IMR-90 (cell line): ENCODE data around the gene MCF2L. TPM values are rescaled to one million over a fixed set of nuclear protein-coding genes. Genes with fewer than 3 reads are reported as not detected.

Source experiments
- ATAC-seq: fragments of 200-7000 bp; cut with Tn5 transposase; 2 replicates; pipeline ENCODE4 v1.9.1; 2020; ENCODE audit warnings: low read depth, mild to moderate bottlenecking, moderate library complexity
- BruUV-seq: library from RNA; stranded (reverse); fragments of 400-500 nt; replicated peaks from 2 replicates; lab custom pipeline; 2021; lab: Mats Ljungman, UMichigan
- CTCF ChIA-PET: fragments of 300-600 bp; formaldehyde crosslinking; extraction: SDS; loops from one replicate; lab custom pipeline; 2021; ENCODE audit warnings: antibody characterized with exemption; lab: Yijun Ruan, JAX
- POLR2A ChIA-PET: fragments of 300-600 bp; sonication (Branson Sonifier 250); formaldehyde crosslinking; loops from one replicate; lab custom pipeline; 2022; ENCODE audit warnings: antibody characterized with exemption; ENCODE audit not compliant: unreplicated experiment; lab: Charles Lee
- DNase-seq: peaks from one replicate; pipeline ENCODE4 v3.0.0; 2013
- H2AFZ ChIP-seq: replicated peaks from 2 replicates; pipeline ENCODE3; 2013; ENCODE audit warnings: low read length, mild to moderate bottlenecking; ENCODE audit not compliant: poor library complexity
- H2AK5ac ChIP-seq: 2 replicates; pipeline ENCODE4 v1.6.1; 2013; ENCODE audit warnings: low read depth, low read length, inconsistent platforms
- H2AK9ac ChIP-seq: replicated peaks from 2 replicates; pipeline ENCODE3; 2013; ENCODE audit warnings: mild to moderate bottlenecking, low read depth, low read length, moderate library complexity; ENCODE audit not compliant: poor library complexity
- H2BK120ac ChIP-seq: 2 replicates; pipeline ENCODE4 v1.6.1; 2013; ENCODE audit warnings: low read depth, low read length, inconsistent platforms
- H2BK15ac ChIP-seq: 3 replicates; pipeline ENCODE4 v1.6.1; 2013; ENCODE audit warnings: low read depth, low read length, inconsistent platforms
- H2BK20ac ChIP-seq: 2 replicates; pipeline ENCODE4 v1.6.1; 2013; ENCODE audit warnings: low read depth, mild to moderate bottlenecking, inconsistent platforms, low read length, moderate library complexity
- H2BK5ac ChIP-seq: 2 replicates; pipeline ENCODE4 v1.6.1; 2013; ENCODE audit warnings: mild to moderate bottlenecking, low read depth, low read length, inconsistent platforms; ENCODE audit not compliant: poor library complexity, severe bottlenecking
- H3K14ac ChIP-seq: replicated peaks from 2 replicates; pipeline ENCODE4 v1.6.1; 2013; ENCODE audit warnings: low read depth, low read length, inconsistent platforms
- H3K18ac ChIP-seq: 2 replicates; pipeline ENCODE4 v1.6.1; 2013; ENCODE audit warnings: low read depth, low read length, control low read depth
- H3K23ac ChIP-seq: 2 replicates; pipeline ENCODE4 v1.6.1; 2013; ENCODE audit warnings: low read depth, low read length, inconsistent platforms
- H3K27ac ChIP-seq: 2 replicates; pipeline ENCODE4 v1.5.1; 2013; ENCODE audit warnings: mild to moderate bottlenecking, control low read depth, low read length; ENCODE audit not compliant: insufficient read depth
- H3K27me3 ChIP-seq: 2 replicates; pipeline ENCODE4 v1.6.1; 2013; ENCODE audit warnings: low read length; ENCODE audit not compliant: control insufficient read depth, insufficient read depth
- H3K36me3 ChIP-seq: 2 replicates; pipeline ENCODE4 v1.6.1; 2013; ENCODE audit warnings: low read length, mixed read lengths; ENCODE audit not compliant: control insufficient read depth, insufficient read depth
- H3K4ac ChIP-seq: 2 replicates; pipeline ENCODE4 v1.6.1; 2013; ENCODE audit warnings: low read depth, low read length, inconsistent platforms
- H3K4me1 ChIP-seq: 2 replicates; pipeline ENCODE4 v1.6.1; 2013; ENCODE audit warnings: low read length, mixed read lengths; ENCODE audit not compliant: control insufficient read depth, insufficient read depth
- H3K4me2 ChIP-seq: 2 replicates; pipeline ENCODE4 v1.6.1; 2013; ENCODE audit warnings: low read depth, mild to moderate bottlenecking, control low read depth, low read length, moderate library complexity
- H3K4me3 ChIP-seq: 2 replicates; pipeline ENCODE4 v1.5.1; 2013; ENCODE audit warnings: low read depth, mild to moderate bottlenecking, control low read depth, low read length, moderate library complexity; ENCODE audit not compliant: insufficient read depth
- H3K56ac ChIP-seq: 2 replicates; pipeline ENCODE4 v1.6.1; 2013; ENCODE audit warnings: low read length, inconsistent platforms; ENCODE audit not compliant: insufficient read depth; ENCODE audit errors: extremely low read depth
- H3K79me1 ChIP-seq, 2 experiments: 2 replicates each; pipeline ENCODE4 v1.6.1; 2013; ENCODE audit warnings: low read length in 2 of 2, inconsistent platforms in 1 of 2, low read depth in 1 of 2
- H3K9ac ChIP-seq: 2 replicates; pipeline ENCODE4 v1.6.1; 2013; ENCODE audit warnings: low read depth, low read length, control low read depth
- H3K9me1 ChIP-seq: 2 replicates; pipeline ENCODE4 v1.6.1; 2013; ENCODE audit warnings: low read length, inconsistent platforms; ENCODE audit not compliant: insufficient read depth
- H3K9me3 ChIP-seq: 2 replicates; pipeline ENCODE4 v1.6.1; 2013; ENCODE audit warnings: low read length; ENCODE audit not compliant: control insufficient read depth, insufficient read depth
- H4K20me1 ChIP-seq: 2 replicates; pipeline ENCODE4 v1.6.1; 2013; ENCODE audit warnings: low read length, inconsistent platforms; ENCODE audit not compliant: insufficient read depth
- H4K5ac ChIP-seq: 2 replicates; pipeline ENCODE4 v1.6.1; 2013; ENCODE audit warnings: mild to moderate bottlenecking, low read depth, low read length, control low read depth
- H4K8ac ChIP-seq, 2 experiments: 2 replicates each; pipeline ENCODE4 v1.6.1; 2013; ENCODE audit warnings: low read depth in 2 of 2, low read length in 2 of 2, control low read depth in 1 of 2, inconsistent platforms in 1 of 2
- H4K91ac ChIP-seq: 2 replicates; pipeline ENCODE4 v1.6.1; 2013; ENCODE audit warnings: low read depth, low read length, inconsistent platforms; ENCODE audit not compliant: insufficient read depth
- BHLHE40 ChIP-seq: fragments of 150-350 bp; IDR thresholded peaks from 2 replicates; pipeline ENCODE4 v1.6.1; 2016; ENCODE audit warnings: mild to moderate bottlenecking, low read depth, low read length
- CEBPB ChIP-seq: IDR thresholded peaks from 2 replicates; pipeline ENCODE4 v1.6.1; 2012; ENCODE audit warnings: low read depth, low read length, improper control_type of control experiment
- CHD1 ChIP-seq: IDR thresholded peaks from 2 replicates; pipeline ENCODE4 v1.6.1; 2012; ENCODE audit warnings: low read depth, low read length, improper control_type of control experiment
- CTCF ChIP-seq: conservative IDR thresholded peaks from 2 replicates; pipeline ENCODE4 v1.5.1; 2012; ENCODE audit warnings: mild to moderate bottlenecking, low read depth, low read length, improper control_type of control experiment
- ELK1 ChIP-seq: fragments of 150-350 bp; IDR thresholded peaks from 2 replicates; pipeline ENCODE4 v1.6.1; 2016; ENCODE audit warnings: low read depth, mild to moderate bottlenecking, low read length, moderate library complexity, borderline replicate concordance
- FOS ChIP-seq: fragments of 150-350 bp; IDR thresholded peaks from 2 replicates; pipeline ENCODE4 v1.6.1; 2016; ENCODE audit warnings: low read depth, low read length
- MAFK ChIP-seq: IDR thresholded peaks from 2 replicates; pipeline ENCODE4 v1.6.1; 2012; ENCODE audit warnings: low read depth, low read length, improper control_type of control experiment
- MAZ ChIP-seq: IDR thresholded peaks from 2 replicates; pipeline ENCODE4 v1.6.1; 2012; ENCODE audit warnings: low read depth, mild to moderate bottlenecking, low read length, improper control_type of control experiment, moderate library complexity, borderline replicate concordance
- MXI1 ChIP-seq: IDR thresholded peaks from 2 replicates; pipeline ENCODE4 v1.6.1; 2012; ENCODE audit warnings: low read depth, mild to moderate bottlenecking, low read length, moderate library complexity, borderline replicate concordance
- NFE2L2 ChIP-seq: fragments of 150-350 bp; IDR thresholded peaks from 2 replicates; pipeline ENCODE4 v1.6.1; 2016; ENCODE audit warnings: low read depth, mild to moderate bottlenecking, low read length
- POLR2A ChIP-seq: IDR thresholded peaks from 2 replicates; pipeline ENCODE4 v1.6.1; 2012; ENCODE audit warnings: mild to moderate bottlenecking, low read depth, low read length
- RAD21 ChIP-seq: IDR thresholded peaks from 2 replicates; pipeline ENCODE4 v1.6.1; 2012; ENCODE audit warnings: low read length, improper control_type of control experiment
- RCOR1 ChIP-seq: IDR thresholded peaks from 2 replicates; pipeline ENCODE4 v1.6.1; 2012; ENCODE audit warnings: mild to moderate bottlenecking, low read length, improper control_type of control experiment; ENCODE audit not compliant: insufficient replicate concordance
- RFX5 ChIP-seq: IDR thresholded peaks from 2 replicates; pipeline ENCODE4 v1.8.0; 2012; ENCODE audit warnings: low read depth, mild to moderate bottlenecking, low read length, moderate library complexity
- SMC3 ChIP-seq: fragments of 150-350 bp; IDR thresholded peaks from 2 replicates; pipeline ENCODE4 v1.6.1; 2016; ENCODE audit warnings: low read depth, mild to moderate bottlenecking, antibody characterized with exemption, low read length, moderate library complexity
- USF2 ChIP-seq: fragments of 150-350 bp; IDR thresholded peaks from 2 replicates; pipeline ENCODE4 v1.6.1; 2017; ENCODE audit warnings: mild to moderate bottlenecking, antibody characterized with exemption, low read length, low read depth
- WGBS, 2 experiments: methylation state at CpG; one replicate each; pipeline versions ENCODE4 v1.1.5 to v1.1.7; 2013; ENCODE audit warnings: missing lambda C conversion rate in 2 of 2; ENCODE audit not compliant: insufficient read length in 1 of 2; ENCODE audit errors: extremely low coverage in 2 of 2; 5-methylcytosine and 5-hydroxymethylcytosine counted together
- dilution Hi-C: fragments of 300-500 bp; cut with HindIII; formaldehyde crosslinking; loops from one replicate; pipeline ENCODE4 v1.14.3; 2018; ENCODE audit warnings: low sequenced_read_pairs; ENCODE audit not compliant: unreplicated experiment
- in situ Hi-C: fragments of 300-500 bp; cut with MboI; formaldehyde crosslinking; loops from 3 replicates; pipeline ENCODE4 v1.14.3; 2019; ENCODE audit warnings: low sequenced_read_pairs, inconsistent platforms, mixed read lengths
- intact Hi-C: fragments of 100-400 bp; cut with micrococcal nuclease; formaldehyde crosslinking; loops from 2 replicates; pipeline ENCODE4 v1.10.0; 2022
- polyA plus RNA-seq, 3 experiments: library from polyadenylated mRNA; depleted of rRNA; stranded (reverse); fragments of >200 nt; gene quantifications; 2 replicates each; pipeline ENCODE4 v1.2.3, GENCODE V29; 2012; ENCODE audit warnings: low replicate concordance in 1 of 3
- total RNA-seq: library from RNA; depleted of rRNA; stranded (reverse); fragments of >200 nt; gene quantifications from 2 replicates; pipeline ENCODE4 v1.2.3, GENCODE V29; 2012

MCF2L gene
- total and polyA plus RNA-seq, 2 of the 4 experiments (the other 2 are of a cell fraction) = 0.18 TPM; not detected in 1

- H3K9me3 ChIP-seq = no peaks in the 10 kb centered on the region
- intact Hi-C loops = no loop called here
- no peak overlapping the region for H3K4ac ChIP-seq
- peaks cover 42% of the 10 kb centered on the region for H3K27me3 ChIP-seq
- no peak overlapping the region for H2AFZ ChIP-seq
- H2BK15ac ChIP-seq = no peak overlapping the region
- ChIA-PET POLR2A (no interaction called here), CTCF (no interaction called here)
- H3K36me3 ChIP-seq = no peaks in the 10 kb centered on the region
- H3K4me3 ChIP-seq = no peak overlapping the region
- no peak overlapping the region for H3K14ac ChIP-seq
- no peak overlapping the region for H4K8ac ChIP-seq
- H2BK5ac ChIP-seq = no peak overlapping the region
- TF ChIP-seq CEBPB = no peak
- TF ChIP-seq RAD21 = no peak
- no peak for TF ChIP-seq MAFK
- no peak for TF ChIP-seq FOS
- TF ChIP-seq NFE2L2 = no peak
- no peak for TF ChIP-seq MXI1
- no peak for TF ChIP-seq BHLHE40
- TF ChIP-seq USF2 = no peak
- TF ChIP-seq POLR2A = no peak
- no peak for TF ChIP-seq ELK1
- TF ChIP-seq CTCF = no peak
- TF ChIP-seq RFX5 = no peak
- TF ChIP-seq MAZ = no peak
- TF ChIP-seq SMC3 = no peak
- no peak for TF ChIP-seq RCOR1
- no peak for TF ChIP-seq CHD1
- no peak overlapping the region for H2BK20ac ChIP-seq
- dilution Hi-C loops = no loop called here
- no peaks in the 10 kb centered on the region for H3K4me1 ChIP-seq
- no peak overlapping the region for H3K27ac ChIP-seq
- H3K56ac ChIP-seq = no peak overlapping the region
- no peak for ATAC-seq
- no peak overlapping the region for H4K91ac ChIP-seq
- no peaks in the 10 kb centered on the region for H3K9me1 ChIP-seq
- H2AK5ac ChIP-seq = no peak overlapping the region
- BruUV-seq = no TSS peak
- no peak overlapping the region for H4K5ac ChIP-seq
- no peaks in the 10 kb centered on the region for H3K79me1 ChIP-seq
- H3K23ac ChIP-seq = no peak overlapping the region
- no peaks in the 10 kb centered on the region for H4K20me1 ChIP-seq
- WGBS, 2 experiments = 62% methylated on average over 11 of the region's 33 CpGs; no CpG with 5 or more reads in 1 of the 2 experiments
- H2AK9ac ChIP-seq = no peak overlapping the region
- in situ Hi-C loops = no loop called here
- H2BK120ac ChIP-seq = no peak overlapping the region
- no peak overlapping the region for H3K4me2 ChIP-seq
- H3K18ac ChIP-seq = no peak overlapping the region
- no peak overlapping the region for H3K9ac ChIP-seq
- DNase-seq = no peak
Measured at GRCh38 chr13:113018676-113019465, 49.9 kb downstream of the MCF2L start.
